Ishikawa (cell line): Measurements from ENCODE around the gene OTOP2.
A peak's percentile ranks its signal among the peaks of the same experiment; 100 is the strongest.

Experiments
- EGR1 ChIP-seq: IDR thresholded peaks from 2 replicates; pipeline ENCODE4 v1.6.1; 2012
- EP300 ChIP-seq: IDR thresholded peaks from 2 replicates; pipeline ENCODE4 v1.6.1; 2012; ENCODE audit warnings: borderline replicate concordance
- FOXM1 ChIP-seq: IDR thresholded peaks from 2 replicates; pipeline ENCODE4 v1.6.1; 2012; ENCODE audit warnings: low read depth, borderline replicate concordance
- MAX ChIP-seq: IDR thresholded peaks from 2 replicates; pipeline ENCODE4 v1.6.1; 2012
- RAD21 ChIP-seq: IDR thresholded peaks from 2 replicates; pipeline ENCODE4 v1.6.1; 2012; ENCODE audit warnings: low read depth
- TCF12 ChIP-seq: IDR thresholded peaks from 2 replicates; pipeline ENCODE4 v1.6.1; 2012; ENCODE audit warnings: low read depth
- TEAD4 ChIP-seq: IDR thresholded peaks from 2 replicates; pipeline ENCODE4 v1.6.1; 2012

DNA sequence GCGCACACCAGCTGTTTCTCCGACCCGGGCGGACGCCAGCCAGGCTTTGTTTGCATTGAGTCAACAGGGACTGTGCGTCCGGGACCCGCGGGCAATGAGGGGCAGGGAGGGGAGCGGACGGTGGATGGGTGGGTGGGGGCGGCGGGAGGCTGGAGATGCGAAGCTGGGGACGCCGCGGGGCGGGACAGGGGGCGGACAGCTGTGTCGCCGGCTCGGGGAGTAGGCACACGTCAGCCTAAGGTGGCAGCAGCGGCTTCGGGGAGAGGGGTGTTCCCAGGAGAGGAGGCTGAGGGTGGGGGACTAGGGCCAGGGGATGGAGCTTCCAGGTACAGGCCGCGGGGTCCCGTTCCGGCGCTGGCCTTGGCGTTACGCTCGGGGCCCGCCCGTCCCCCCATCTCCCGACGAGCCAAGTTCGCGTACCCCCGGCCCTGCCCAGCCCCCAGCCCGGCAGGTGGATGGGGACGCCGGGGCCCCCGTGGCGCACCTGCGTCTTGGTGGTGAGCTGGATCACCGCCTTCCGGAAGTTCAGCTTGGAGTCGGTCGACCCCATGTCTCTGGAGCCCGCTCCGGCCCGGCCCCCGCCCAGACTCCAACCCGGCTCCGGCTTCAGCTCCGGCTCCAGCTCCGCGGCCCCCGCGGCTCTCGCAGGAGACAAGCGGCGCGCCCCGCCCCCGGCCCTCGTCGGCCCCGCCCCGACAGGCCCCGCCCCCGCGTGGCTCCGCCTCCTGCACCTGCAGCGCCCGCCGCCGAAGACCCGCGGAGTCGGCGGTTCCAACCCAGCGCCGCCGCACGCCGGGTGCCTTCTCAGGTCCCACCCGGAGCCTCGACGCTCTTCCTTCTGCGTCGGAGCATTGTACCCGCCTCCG, 48.3 kb downstream of the OTOP2 start, which contains the start of gene HID1:
- TF ChIP-seq EGR1 (no peak; the same call in none of the 2 replicates), TEAD4 (no peak), TCF12 (peak; percentile 68), EP300 (peak; percentile 36), MAX (peak; percentile 76), FOXM1 (no peak), RAD21 (no peak)
